HG03442 (cell line): ENCODE measurements around the gene STK32C.
"Not testable (repeated sequence)": the region's sequence is repeated elsewhere in the genome, so short reads cannot be mapped to it uniquely, and the experiment has no call there.

Source experiments
- ATAC-seq: cut with Tn5 transposase; IDR thresholded peaks from one replicate; pipeline ENCODE4 v1.9.1; 2021; ENCODE audit warnings: mild to moderate bottlenecking, moderate library complexity; ENCODE audit not compliant: unreplicated experiment

STK32C gene

GRCh38 chr10:132220996-132221395 is 86.8 kb downstream of the STK32C start:
- ATAC-seq: not testable (repeated sequence)

- ATAC-seq: no peak
Measured at GRCh38 chr10:132220061-132220460, 87.7 kb downstream of the STK32C start.

- no peak for ATAC-seq
Measured at GRCh38 chr10:132219486-132219885, 88.3 kb downstream of the STK32C start.

- not testable (repeated sequence) for ATAC-seq
Measured at GRCh38 chr10:132216441-132216840, 91.3 kb downstream of the STK32C start.

GRCh38 chr10:132213917-132214316 is 93.8 kb downstream of the STK32C start:
- no peak for ATAC-seq

GRCh38 chr10:132212816-132213215 is 94.9 kb downstream of the STK32C start:
- ATAC-seq: no peak

GRCh38 chr10:132211246-132211645 is 96.5 kb downstream of the STK32C start:
- ATAC-seq: no peak

- ATAC-seq: no peak
Measured at GRCh38 chr10:132210766-132211165, 97.0 kb downstream of the STK32C start.

GRCh38 chr10:132209978-132210530 is 97.7 kb downstream of the STK32C start:
- ATAC-seq: no peak

GRCh38 chr10:132209130-132209529 is 98.6 kb downstream of the STK32C start:
- no peak for ATAC-seq

- no peak for ATAC-seq
Measured at GRCh38 chr10:132208462-132209050, 99.2 kb downstream of the STK32C start.

- ATAC-seq: no peak
Measured at GRCh38 chr10:132207536-132208461, 100.0 kb downstream of the STK32C start.

- ATAC-seq: no peak
Measured at GRCh38 chr10:132206806-132207535, 100.8 kb downstream of the STK32C start.

GRCh38 chr10:132206377-132206745 is 101.4 kb downstream of the STK32C start:
- no peak for ATAC-seq

- no peak for ATAC-seq
Measured at GRCh38 chr10:132205650-132206376, 101.9 kb downstream of the STK32C start.

GRCh38 chr10:132204781-132205473 is 102.8 kb downstream of the STK32C start:
- ATAC-seq: no peak

- no peak for ATAC-seq
Measured at GRCh38 chr10:132204078-132204780, 103.5 kb downstream of the STK32C start.

GRCh38 chr10:132203256-132204077 is 104.3 kb downstream of the STK32C start:
- ATAC-seq: no peak
